GM18909 (cell line): ENCODE data around the gene HOXC4.

Experiments used
- ATAC-seq: cut with Tn5 transposase; IDR thresholded peaks from one replicate; pipeline ENCODE4 v1.9.1; 2021; ENCODE audit warnings: mild to moderate bottlenecking; ENCODE audit not compliant: unreplicated experiment, poor library complexity

The HOXC4 gene

DNA sequence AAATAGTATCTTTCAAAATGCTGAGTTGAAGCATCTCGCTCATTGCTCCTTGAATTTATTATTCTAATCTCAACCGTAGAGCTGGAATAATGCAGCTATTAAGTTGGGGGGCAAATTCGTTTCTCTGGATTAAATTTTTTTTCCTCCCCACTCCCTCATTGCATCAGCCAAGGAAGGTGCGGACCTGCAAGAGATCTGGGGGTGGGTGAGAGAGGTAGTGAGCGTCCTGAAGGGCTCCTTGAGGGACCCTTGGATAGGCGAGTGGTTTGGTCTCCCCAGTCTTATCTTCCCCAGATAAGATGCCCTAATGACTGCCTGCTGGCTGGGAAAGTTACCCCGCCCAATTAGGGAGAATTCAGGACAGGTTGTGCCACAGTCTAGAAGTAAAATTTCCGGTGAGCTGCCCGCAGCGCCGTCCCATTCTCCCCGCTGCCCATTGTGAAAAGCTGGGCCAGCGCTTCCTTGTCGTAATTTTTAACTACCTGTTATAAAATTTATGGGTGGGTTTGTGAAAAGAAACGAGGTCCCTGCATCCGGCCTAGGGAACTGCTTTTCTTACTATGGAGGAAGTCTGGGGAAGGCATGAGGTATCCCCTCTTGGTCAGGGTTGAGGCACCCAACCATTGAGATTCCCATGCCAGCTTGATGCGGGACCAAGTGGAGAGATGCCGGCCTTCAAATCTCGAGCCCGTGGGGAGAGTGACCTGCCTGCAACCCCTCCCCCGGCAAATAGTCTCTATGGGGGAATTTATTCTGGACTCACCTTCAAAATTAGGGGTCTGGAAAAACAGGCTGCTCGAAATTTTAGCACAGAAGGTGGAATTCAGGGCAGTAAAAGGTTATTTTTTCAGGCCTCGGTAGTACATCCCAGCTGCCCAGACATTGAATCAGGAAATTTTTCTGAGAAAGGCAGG is 38.4 kb upstream of the HOXC4 start:
- ATAC-seq: no peak

DNA sequence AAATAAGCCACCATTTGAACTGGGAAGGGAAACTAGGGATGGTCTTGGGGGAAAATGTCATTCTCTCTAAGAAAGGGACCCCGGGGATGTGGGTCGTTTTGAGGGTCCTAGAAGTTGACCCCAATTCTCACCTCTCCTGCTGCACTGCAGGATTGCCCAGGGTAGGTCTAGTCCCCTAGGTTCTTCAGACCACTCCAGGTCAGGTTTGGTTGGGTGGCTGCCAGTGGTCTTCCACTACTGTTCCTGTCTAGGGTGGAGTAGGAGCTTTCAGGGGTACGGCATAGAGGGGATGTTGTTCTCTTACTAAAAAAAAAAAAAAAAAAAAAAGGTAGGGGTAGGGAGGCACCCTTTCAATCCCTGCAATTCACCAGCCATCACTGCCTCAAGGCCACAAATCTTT is 37.6 kb upstream of the HOXC4 start:
- ATAC-seq: no peak

DNA sequence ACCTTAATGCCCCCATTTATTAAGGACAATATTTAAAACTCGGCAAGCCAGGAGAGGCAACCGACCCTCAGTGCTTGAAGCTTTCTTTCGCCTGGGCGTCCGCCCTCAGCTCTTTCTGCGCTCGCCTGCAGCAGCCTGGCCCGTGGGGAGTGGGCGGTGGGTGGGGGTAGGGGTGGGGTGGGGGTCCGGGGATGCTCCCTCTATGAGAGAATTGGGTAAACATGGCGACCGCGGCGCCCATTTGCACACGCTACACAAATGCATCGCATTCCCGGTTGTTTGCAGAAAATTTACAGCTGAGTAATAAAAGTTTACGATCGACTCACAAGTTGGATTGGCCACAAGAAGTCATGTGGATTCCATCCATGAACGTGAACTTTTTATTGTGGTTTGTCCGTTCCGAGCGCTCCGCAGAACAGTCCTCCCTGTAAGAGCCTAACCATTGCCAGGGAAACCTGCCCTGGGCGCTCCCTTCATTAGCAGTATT is 37.1 kb upstream of the HOXC4 start:
- ATAC-seq: no peak

DNA sequence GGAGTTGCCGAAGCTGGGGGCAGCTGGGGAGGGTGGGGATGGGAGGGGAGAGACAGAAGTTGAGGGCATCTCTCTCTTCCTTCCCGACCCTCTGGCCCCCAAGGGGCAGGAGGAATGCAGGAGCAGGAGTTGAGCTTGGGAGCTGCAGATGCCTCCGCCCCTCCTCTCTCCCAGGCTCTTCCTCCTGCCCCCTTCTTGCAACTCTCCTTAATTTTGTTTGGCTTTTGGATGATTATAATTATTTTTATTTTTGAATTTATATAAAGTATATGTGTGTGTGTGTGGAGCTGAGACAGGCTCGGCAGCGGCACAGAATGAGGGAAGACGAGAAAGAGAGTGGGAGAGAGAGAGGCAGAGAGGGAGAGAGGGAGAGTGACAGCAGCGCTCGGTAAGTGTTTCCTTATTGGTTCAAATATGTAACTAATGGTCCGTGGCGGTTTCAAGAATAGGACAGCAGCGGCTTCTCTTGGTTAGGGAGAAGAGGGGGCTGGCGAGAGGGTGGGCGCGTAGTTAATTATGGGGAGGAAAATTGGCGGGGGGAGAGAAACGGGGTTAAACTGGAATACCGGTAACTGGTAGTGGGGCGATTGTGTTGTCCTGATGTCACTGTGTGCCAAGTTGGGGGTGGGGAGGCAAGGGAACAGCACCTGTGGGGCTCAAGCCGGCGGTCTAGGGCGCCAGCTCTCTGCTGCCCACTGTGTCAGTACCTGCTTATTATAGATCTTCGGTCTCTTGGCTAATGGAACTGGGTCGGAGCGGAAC is 36.4 kb upstream of the HOXC4 start:
- ATAC-seq: peak; percentile 35

DNA sequence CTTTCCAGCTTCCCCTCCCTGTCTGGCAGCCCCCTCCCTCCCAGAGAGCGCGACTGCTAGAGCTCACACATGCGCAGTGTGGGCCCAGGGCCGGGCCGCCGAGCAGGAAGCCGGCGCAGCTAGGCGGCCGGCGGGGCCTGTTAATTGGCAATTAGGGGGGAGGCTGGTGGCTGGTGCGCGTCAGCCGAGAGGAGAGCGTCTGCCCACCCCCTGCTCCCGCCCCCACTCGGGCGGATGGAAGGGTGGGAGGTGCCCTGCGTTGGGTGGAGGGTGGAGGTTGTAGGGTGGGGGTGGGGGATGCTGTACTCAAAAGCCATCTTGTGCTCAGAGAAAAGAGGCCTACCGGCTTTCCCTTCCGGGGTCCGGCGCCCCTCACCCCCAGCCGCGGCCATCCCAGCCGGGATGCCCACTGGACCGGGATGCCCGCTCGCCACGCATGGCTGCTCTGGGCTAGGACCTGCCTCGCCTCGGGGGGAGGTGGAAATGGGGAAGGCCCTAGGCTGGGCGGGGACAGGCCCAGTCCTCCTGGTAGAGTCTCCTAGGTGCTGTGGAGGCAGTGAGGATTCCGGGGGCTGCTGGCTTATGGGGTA is 35.7 kb upstream of the HOXC4 start:
- ATAC-seq: peak; percentile 78

DNA sequence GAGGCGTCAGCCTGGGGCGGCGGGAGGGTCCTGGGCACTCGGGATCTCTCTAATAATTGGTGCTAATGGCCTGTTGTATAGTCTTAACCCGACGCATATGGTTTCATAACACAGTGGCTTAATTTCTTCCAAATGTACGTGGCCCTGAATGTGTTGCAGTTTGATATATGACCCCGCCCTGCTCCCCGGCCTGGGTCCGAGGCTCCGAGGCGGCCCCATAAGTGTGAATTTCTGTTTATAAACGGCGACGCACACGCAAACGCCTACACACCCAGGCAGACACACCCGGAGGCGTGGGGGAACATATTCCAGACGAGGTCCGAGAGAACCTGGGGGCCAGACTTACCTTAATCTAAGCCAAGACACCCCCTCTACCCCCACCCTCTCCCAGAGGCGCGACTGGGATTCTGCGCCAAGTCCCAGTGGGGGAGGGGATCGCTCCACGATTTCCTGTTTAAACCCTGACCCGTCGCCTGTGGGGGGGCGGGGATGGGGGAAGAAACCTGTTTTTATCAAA is 35.1 kb upstream of the HOXC4 start:
- no peak for ATAC-seq

DNA sequence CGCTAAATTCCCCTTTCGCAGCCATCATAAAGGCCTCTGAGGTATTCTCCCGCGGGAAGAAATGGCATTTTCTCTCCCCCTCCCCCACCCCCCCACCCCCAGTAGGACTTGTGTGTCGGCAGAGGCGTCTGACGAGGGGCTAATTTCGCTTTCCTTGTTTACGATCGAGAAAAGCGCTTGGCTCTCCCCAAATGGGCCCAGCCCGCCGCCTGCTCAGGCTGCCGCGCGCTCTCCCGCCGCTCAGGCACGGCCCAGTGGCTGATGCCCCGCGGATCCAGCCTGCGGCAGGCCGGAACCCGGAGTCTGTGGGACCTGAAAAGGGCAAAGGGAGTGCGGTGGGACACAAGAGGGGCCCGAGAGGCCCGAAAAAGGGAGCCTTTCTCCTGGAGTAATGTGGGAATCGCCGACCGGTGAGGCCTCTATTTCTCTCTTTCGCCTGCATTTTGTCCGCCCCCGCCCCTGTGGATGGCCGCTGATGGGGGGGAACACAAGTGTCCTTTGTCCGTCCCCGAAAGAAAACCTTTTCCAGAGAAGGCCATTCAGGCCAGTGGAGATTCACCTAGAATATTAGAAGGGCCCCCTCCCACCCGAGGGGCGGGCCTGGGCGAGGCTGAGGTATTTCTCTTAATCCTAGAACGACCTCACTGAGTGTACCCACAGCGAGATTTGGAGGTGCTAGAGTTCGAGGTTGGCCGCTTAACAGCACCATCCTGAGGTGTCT is 34.4 kb upstream of the HOXC4 start:
- ATAC-seq: no peak

DNA sequence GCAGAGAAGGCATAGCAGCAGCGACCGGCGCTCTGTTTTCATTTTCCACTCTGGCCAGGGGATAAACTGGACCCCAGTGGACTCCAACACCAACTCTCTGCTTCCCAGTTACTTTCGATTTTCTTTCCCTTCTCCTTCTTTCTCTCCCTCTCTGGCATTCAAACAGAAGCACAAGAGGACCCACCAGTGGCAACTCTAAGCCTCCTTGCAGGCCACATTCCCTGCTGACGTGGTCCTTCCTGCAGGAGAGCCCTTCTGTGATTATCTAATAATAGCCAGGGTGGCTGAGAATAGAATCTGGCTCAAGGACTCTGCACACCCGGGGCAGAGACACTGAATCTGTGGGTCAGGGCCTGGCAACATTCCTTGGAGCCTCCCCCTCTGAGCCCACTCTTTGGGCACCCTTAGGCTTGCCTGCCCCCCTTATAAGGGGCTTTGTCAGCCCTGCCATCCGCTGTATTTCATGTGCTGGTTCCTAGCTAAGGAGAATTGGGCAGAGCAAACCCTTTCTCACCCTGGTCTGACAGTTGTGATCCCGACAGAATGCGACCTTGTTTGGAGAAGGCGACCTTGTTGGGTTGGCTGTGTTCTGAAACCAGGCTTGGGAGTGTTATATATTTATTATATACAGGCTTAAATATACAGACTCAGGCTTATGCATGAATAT is 33.6 kb upstream of the HOXC4 start:
- no peak for ATAC-seq

DNA sequence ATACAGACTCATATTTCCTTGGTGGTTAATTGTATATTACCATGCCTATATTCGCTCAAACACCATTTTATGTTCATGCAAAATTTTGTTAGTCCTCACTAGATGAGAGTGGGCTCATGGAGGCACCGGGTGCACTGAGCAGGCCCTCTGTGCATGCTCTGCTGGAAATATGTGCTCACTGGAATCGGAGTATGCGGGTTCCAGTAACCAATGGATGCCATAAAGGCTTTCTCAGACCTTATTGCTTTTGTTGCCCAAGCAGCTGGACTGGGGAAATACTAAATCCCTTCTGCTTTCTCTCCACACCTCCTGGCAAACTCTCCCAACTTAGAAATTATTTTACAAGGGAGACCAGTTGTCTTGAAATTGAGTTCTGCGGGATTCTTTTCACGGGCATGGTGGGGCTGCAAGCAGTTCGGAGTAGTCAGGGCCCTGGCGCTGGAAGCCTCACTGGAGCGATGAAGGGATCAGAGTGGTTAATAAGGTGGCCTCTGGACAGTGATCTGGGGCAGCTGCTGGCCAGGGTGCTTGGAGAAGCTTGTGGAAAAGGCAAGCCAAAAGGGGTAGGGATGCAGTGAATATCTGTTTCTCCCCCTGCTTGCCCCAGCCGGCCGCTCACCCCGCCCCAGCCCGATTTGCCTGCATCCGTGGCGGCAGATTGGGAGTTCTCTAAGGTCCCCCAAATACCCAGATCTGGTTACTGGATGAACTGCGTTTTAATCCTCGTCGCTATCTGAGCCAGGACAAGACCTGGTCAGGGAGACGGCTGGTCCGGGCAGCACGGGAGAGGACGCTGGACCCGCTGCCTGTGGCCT is 32.8 kb upstream of the HOXC4 start:
- no peak for ATAC-seq

DNA sequence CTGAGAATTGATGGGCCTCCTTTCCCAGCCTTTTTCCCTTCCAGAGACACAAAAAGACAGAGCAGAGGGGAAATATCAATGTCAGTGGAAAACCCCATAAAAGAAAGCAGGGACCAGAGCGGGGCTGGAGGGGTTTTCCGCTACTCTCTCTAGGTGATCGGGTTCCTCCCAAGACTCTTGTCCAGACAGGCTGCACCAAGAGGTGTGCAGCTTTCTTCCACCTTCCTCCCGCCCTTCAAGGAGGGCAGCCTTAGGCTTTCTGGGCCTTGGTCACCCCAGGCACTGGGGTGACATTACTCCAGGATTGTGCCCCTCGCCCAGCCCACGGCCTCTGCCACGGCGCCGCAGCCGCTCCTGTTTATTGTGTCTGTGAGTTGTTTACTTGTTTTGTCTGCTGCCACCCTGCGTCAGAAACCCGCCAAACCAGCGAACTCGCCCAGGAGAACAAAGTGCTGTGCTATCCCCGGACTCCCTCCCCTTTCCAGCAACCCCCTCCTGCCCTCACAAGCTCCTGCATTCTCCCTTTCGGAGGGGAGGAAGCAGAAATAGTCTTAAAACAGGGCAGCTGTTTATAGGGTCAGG is 32.1 kb upstream of the HOXC4 start:
- ATAC-seq: no peak

DNA sequence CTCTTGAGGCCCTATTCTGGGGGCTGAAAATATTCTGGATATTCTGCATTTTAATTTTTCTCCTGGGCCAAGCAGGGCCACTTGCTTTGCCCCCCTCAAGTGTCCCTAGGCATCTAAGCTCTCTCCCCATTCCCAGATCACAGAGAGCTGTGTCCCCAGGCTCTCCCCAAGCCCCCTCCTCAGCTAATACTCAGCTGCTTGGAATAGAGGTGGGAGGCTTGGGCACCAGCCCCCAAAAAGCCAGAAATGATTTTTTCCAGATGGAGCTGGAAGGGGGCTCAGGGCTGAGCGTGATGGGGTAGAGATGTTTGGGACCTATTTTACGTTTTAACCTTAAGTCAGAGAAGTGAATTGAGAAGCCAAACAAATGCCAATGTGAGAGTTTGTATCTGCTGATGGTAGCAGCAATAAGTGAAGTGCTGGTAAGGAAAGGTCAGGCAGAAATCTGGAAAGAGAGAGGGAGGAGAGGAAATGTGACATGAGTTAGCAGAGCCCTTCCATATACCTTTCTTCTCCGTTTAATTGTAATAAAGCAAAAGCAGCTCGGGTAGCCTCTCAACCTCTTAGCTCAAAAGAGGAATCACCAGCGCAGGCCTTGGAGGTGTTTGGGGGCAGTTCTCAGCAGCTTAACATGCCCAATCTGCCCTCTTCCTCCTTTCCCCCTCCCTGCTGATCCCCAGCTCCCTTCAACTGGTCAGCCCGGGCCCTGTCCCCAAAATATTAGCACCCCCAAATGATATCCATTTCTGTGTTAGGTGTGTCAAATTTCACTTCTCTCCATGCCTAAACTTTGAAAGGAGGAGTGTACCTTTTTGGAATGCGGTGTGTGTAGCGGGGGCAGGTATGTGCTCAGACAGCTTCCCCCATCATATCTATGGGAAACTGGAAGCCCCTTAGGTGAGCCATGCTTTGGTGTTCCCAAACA is 30.4 kb upstream of the HOXC4 start:
- no peak for ATAC-seq

DNA sequence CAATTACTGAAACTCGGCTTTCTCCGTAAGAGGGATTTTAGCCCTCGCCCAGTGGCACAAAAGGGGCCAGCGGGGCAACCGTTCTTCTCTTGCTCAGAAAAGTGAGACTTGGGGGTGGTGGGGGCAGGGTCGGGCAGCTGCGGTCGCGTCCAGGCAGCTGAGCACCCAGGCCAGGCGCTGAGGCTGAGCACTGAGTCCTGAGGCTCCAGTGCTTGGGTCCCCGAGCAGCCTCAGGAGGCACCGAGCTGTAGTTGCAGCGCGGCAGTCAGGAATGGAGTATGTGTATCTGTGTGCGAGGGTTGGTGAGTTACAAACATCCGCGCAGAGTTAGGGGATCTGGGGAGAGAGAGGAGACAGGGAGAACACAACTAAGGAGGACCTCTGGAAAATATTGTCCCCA is 29.5 kb upstream of the HOXC4 start:
- ATAC-seq: no peak

DNA sequence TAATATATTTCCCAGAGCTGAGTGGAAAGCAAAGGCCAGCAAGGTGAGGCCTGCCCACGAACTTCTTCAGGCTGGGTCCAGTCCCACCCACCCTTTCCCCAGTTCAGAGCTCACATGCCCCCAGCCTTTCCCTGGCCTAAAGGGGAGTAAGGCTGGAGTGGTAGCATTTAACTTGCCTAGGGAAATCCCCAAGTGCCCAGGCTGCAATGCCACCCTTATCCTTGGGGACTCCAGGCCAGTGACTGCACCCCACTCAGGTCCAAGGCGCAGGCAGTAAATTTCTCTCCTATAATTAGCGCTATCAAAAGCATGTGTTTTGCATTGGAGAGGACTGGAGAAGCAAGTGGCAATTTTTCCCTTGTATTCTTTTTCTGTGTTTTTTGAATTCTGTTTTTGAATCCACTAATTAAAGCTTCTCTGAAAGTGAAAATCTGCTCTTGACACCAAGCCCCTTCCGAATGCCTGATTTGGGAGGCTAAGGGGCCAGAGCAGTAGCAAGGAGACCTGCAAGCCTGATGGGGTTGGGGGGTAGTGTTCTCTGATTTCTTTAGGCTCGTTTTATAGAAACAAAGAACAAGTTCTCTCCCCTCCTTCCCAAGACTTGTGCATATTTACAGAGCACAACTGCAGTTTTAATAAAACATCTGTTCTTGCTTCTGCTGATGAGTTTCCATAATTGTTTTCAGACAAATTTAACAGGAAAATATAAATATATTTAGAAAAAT is 28.9 kb upstream of the HOXC4 start:
- ATAC-seq: no peak

DNA sequence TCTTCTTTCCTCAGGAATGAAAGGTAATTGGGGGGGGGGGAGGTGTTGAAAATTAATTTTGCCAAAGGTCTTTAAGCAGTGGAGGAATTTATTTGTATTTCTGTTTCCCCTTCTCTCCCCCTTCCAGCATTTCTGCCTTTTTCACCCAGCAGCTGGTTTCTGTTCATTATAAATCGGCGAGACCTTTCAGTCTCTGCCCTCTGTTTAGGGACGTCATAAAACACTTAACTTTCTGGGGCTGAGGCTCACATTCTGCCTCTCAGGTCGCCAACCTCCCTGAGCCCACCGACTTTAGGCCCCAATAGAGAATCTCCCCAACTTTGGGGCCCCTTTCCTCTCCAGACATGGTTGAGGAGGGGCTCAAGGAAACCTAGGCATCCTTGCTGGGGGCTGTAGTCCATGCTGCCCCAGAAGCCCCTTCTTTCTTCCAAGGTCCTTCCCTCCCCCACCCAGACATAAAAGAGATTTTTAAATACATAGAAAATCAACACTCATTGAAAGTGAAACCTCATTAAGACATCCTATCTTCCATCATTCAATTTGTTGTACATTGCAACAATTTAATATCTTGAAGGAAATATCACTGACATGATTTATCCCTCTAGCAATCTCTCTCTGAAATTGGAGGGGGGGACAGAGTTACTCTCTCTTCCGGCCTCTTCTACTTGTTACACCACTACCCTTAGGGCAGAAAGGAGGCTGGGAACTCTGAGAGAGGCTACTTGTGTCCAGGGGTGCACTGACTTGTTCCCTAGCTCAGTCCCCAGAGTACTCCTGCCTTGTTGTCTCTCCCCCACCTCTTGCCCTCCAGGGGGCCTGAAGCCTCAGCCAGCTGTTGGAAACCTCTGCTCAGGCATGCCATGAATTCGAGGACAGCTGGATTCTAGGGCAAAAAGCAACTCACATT is 27.9 kb upstream of the HOXC4 start:
- no peak for ATAC-seq

DNA sequence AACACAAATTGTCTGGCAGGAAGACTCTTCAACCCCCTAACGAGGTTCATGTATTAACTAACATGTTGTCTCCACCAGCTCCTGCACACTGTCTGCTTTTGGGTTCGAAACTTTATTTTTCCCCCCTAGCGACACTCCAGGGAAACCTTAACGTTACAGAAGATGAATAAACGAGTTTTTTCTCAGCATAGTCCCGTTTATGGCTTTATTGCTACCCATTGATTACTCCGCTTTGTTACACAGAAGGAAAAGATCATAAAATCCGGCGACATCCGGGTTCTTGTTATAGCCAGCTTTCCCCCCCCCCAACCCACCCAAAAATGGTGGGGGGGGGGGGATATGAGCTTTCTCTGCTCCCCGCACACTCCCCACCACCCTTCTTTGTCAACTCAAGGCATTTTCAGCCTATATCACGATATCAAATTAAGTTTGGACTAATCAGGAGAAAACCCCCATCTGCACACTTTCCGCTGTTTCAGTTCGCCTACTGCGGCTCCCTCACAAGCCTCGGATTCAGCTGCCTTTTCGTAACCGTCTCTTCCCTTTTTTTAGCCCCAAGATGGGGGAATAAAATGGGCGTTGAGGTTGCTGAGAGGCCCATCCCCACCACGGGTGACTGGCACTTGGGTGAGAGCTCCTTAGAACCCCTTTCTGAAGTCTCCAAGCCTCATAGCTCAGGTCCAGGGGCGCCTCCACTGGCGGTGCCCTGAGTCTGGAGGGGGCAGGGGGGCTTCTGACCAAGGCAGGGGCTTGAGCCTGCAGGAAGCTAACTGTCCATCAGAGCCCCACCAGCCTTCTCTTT is 26.8 kb upstream of the HOXC4 start:
- ATAC-seq: no peak
